Spleen (tissue), 11 donors: ENCODE results near the gene SLIRP. TPM values are rescaled to one million over a fixed set of nuclear protein-coding genes. Genes with fewer than 3 reads are reported as not detected.

Experiments
- DNase-seq: peaks from one replicate; pipeline ENCODE4 v3.0.0-alpha.2; 2020
- H3K27ac ChIP-seq, 8 donors: fragments of 200-600 bp; sonication (generic) in 7 of 8; 1 replicate in 4 of 8; 2 replicates in 4 of 8; pipeline versions ENCODE4 v1.5.0 to v1.8.0; 2016 to 2021; ENCODE audit warnings: inconsistent platforms in 4 of 8, mild to moderate bottlenecking in 4 of 8, moderate library complexity in 1 of 8
- H3K27me3 ChIP-seq, 7 donors: fragments of 200-600 bp; sonication (generic) in 6 of 7; replicated peaks in 1 of 7; 1 replicate in 4 of 7; 2 replicates in 3 of 7; pipeline versions ENCODE4 v1.5.0 to v1.8.0; 2016 to 2021; ENCODE audit warnings: inconsistent platforms in 3 of 7, mild to moderate bottlenecking in 1 of 7
- H3K36me3 ChIP-seq, 6 donors: fragments of 200-600 bp; sonication (generic) in 5 of 6; 1 replicate in 4 of 6; 2 replicates in 2 of 6; pipeline versions ENCODE4 v1.5.0 to v1.8.0; 2016 to 2021; ENCODE audit warnings: inconsistent platforms in 2 of 6
- H3K4me1 ChIP-seq, 6 donors: fragments of 200-600 bp; sonication (generic) in 5 of 6; 1 replicate in 3 of 6; 2 replicates in 3 of 6; pipeline versions ENCODE4 v1.5.0 to v1.8.0; 2016 to 2021; ENCODE audit warnings: inconsistent platforms in 3 of 6
- H3K4me3 ChIP-seq, 8 donors: fragments of 200-600 bp; sonication (generic) in 7 of 8; 1 replicate in 4 of 8; 2 replicates in 4 of 8; pipeline versions ENCODE4 v1.5.0 to v1.8.0; 2016 to 2021; ENCODE audit warnings: inconsistent platforms in 4 of 8, mild to moderate bottlenecking in 4 of 8, moderate library complexity in 2 of 8
- H3K9me3 ChIP-seq, 8 donors: fragments of 200-600 bp; sonication (generic) in 7 of 8; 1 replicate in 4 of 8; 2 replicates in 4 of 8; pipeline versions ENCODE4 v1.5.0 to v1.8.0; 2016 to 2021; ENCODE audit warnings: inconsistent platforms in 4 of 8
- POLR2A ChIP-seq, 3 donors: fragments of 450-650 bp; IDR thresholded peaks; one replicate each; pipeline ENCODE4 v1.5.1; 2017; ENCODE audit warnings: antibody characterized with exemption in 3 of 3, mild to moderate bottlenecking in 1 of 3
- POLR2AphosphoS5 ChIP-seq, 3 donors: sonication (generic); formaldehyde crosslinking; IDR thresholded peaks; one replicate each; pipeline ENCODE4 v1.5.1; 2017; ENCODE audit warnings: antibody characterized with exemption in 3 of 3
- WGBS, 5 donors: extraction: QIAGEN DNeasy Blood & Tissue Kit in 3 of 5; methylation state at CpG; one replicate each; pipeline versions ENCODE4 v1.1.5 to v1.1.7; 2013 to 2018; 5-methylcytosine and 5-hydroxymethylcytosine counted together
- intact Hi-C: fragments of 100-400 bp; cut with DNase I; formaldehyde crosslinking; loops from one replicate; pipeline ENCODE4 v1.15.0; 2023; ENCODE audit warnings: low total_unique reads
- polyA plus RNA-seq, 3 donors: library from polyadenylated mRNA; stranded (reverse); fragments of 200-250 nt; gene quantifications; one replicate each; pipeline ENCODE4 v1.2.1, GENCODE V29; 2013
- total RNA-seq, 7 donors: library from RNA; depleted of rRNA in 3 of 7; stranded (reverse); fragments of >200 nt in 3 of 7; fragmentation: NEBNext Ultra II Directional in 4 of 7; extraction: Animal tissue kit (Norgen Biotek cat#: 25700) in 4 of 7; gene quantifications; one replicate each; pipeline versions ENCODE4 v1.1.0 to v1.2.1, GENCODE V29; 2016 to 2021
- TF ChIP-seq, protein P1 (sequence below), 11 experiments: fragments of 200-600 bp in 7 of 11; fragments of 450-650 bp in 4 of 11; sonication (generic) in 4 of 11; IDR thresholded peaks in 8 of 11; conservative IDR thresholded peaks in 3 of 11; 1 replicate in 7 of 11; 2 replicates in 4 of 11; pipeline versions ENCODE4 v1.4.0 to v1.8.0; 2016 to 2021; ENCODE audit warnings: antibody characterized with exemption in 11 of 11, inconsistent platforms in 4 of 11, mild to moderate bottlenecking in 1 of 11
- donor health status: healthy with polysubstance abuse.
- donor health status: DM: no; HTN: no; CAD: no; lungs with moderate emphysema.
- donor health status: DM: no; HTN: no; CAD: no.
- donor health status: Bipolar disorder and iron deficiency.
- donor health status: healthy.
- donor health status: DM: no; HTN: no; CAD: no.
- donor health status: DM: yes; HTN: yes; CAD: no.

The SLIRP gene
- total and polyA plus RNA-seq, 10 donors: 43.1 to 265 (median 145) TPM

DNA sequence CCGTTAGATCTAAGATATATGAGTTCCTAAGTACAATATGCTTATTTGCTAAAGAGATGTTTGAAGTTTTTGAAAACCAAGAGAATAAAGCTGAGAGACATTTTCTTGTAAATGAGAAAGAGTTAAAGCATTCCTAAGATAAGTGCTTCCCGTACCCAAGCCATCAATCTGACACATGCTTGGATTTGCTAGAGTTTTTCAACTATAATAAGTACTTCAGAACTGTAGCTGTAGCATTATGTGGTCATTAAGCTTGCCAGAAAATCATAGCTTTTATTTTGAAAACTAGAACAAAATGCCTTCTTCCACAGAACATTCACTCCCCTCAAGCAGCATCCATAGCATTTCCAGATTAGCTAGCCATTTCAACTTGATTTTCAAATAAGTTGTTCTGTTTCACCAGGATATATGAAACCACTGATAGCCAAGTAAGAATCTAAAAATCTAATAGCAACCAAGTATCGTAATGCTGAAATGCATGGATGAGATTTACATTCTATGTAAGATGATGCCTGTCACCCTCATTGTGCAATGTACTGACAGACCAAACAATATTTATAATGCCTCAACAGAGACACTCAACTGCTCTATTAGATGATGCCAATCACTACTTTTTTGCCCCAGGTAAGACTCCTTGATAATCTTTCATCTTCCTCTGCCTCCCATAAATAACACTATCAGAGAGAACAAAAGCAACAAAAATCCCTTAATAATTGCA, 45.1 kb downstream of the SLIRP start:
- intact Hi-C loops: no loop called here
- Histone ChIP-seq H3K27ac (peak overlapping the region in 1 of 8 donors; percentile 10), H3K4me3 (no peak overlapping the region), H3K27me3 (no peaks in the 10 kb centered on the region), H3K9me3 (no peaks in the 10 kb centered on the region), H3K4me1 (peaks cover 12 to 59% (median 34%) of the 10 kb centered on the region in 6 donors), H3K36me3 (peaks cover 3 to 92% (median 64%) of the 10 kb centered on the region in 6 donors)
- DNase-seq: no peak
- WGBS, 5 donors: 56 to 93% (median 74%) methylated on average over 3 of the region's 3 CpGs
- TF ChIP-seq, protein P1, sequence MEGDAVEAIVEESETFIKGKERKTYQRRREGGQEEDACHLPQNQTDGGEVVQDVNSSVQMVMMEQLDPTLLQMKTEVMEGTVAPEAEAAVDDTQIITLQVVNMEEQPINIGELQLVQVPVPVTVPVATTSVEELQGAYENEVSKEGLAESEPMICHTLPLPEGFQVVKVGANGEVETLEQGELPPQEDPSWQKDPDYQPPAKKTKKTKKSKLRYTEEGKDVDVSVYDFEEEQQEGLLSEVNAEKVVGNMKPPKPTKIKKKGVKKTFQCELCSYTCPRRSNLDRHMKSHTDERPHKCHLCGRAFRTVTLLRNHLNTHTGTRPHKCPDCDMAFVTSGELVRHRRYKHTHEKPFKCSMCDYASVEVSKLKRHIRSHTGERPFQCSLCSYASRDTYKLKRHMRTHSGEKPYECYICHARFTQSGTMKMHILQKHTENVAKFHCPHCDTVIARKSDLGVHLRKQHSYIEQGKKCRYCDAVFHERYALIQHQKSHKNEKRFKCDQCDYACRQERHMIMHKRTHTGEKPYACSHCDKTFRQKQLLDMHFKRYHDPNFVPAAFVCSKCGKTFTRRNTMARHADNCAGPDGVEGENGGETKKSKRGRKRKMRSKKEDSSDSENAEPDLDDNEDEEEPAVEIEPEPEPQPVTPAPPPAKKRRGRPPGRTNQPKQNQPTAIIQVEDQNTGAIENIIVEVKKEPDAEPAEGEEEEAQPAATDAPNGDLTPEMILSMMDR (IDR thresholded peaks at IDR 0.05 in 8 of 11, conservative IDR thresholded peaks at IDR 0.05 in 3 of 11): no peak
- TF ChIP-seq POLR2A (IDR thresholded peaks at IDR 0.05) (no peak), POLR2AphosphoS5 (IDR thresholded peaks at IDR 0.05) (no peak)

DNA sequence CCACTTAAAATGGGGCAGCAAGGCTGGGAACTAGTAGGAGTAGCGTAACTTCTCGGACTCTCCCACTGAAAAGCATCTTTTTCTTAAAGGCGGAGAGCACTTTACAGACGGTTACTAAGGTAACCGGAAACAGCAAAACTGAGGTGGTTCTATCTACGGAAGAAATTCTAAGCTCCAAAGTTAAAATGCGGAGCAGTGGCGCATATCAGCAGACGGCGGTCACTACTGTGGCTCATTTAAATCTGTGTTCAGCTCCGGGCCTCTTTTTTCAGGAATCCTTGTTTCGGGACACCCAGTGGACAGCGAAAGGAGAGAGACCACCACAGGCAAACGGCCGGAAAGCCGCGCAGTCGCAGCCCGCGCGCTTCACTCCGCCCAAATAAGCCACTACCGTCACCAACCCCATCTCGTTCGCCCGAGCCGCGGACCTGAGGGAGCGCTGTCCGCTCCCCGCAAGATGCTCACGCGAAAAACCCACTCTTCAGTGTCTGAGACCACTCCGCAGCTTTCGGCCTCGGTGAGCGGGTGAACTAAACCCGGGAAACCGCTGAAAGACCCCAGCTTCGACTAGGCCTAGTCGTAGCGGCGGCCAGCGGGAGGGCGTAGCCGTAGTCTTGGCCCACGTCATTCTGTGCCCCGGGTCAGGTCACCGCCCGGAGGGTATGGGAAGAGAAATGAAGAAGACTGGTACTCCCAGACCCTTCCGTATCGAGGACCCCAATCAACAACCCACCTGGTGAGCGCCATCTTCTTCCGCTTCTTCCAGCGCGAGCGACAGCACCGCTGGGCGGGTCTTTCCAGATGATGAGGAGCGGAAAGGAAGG, 52.7 kb downstream of the SLIRP start, which contains the start of gene SNW1:
Gene SNW1 (minus strand): TSS at position 776 of the 824 bp plus-strand sequence. CDS start 29 bp downstream, at position 747.
- Histone ChIP-seq H3K4me3 (peak within 1 kb of the TSS; percentile 79 to 99 (median 92)), H3K27ac (peak within 1 kb of the TSS; percentile 93 to 97 (median 96)), H3K36me3 (peaks cover 0 to 18% (median 6%) of the 10 kb centered on the region in 6 donors), H3K4me1 (peaks cover 30 to 59% (median 47%) of the 10 kb centered on the region in 6 donors), H3K9me3 (no peaks in the 10 kb centered on the region), H3K27me3 (no peaks in the 10 kb centered on the region)
- intact Hi-C loops: no loop called here
- peak; percentile 97 for DNase-seq
- TF ChIP-seq, protein P1 (IDR thresholded peaks at IDR 0.05 in 8 of 11, conservative IDR thresholded peaks at IDR 0.05 in 3 of 11): peak in 4 of 11 experiments; percentile 1 to 17 (median 6)
- TF ChIP-seq POLR2AphosphoS5 (IDR thresholded peaks at IDR 0.05) (peak; percentile 93 to 98 (median 95)), POLR2A (IDR thresholded peaks at IDR 0.05) (peak in 1 of 3 donors; percentile 5)
- 0 to 1% (median 0%) methylated on average over 47 to 60 of the region's 60 CpGs for WGBS, 5 donors

DNA sequence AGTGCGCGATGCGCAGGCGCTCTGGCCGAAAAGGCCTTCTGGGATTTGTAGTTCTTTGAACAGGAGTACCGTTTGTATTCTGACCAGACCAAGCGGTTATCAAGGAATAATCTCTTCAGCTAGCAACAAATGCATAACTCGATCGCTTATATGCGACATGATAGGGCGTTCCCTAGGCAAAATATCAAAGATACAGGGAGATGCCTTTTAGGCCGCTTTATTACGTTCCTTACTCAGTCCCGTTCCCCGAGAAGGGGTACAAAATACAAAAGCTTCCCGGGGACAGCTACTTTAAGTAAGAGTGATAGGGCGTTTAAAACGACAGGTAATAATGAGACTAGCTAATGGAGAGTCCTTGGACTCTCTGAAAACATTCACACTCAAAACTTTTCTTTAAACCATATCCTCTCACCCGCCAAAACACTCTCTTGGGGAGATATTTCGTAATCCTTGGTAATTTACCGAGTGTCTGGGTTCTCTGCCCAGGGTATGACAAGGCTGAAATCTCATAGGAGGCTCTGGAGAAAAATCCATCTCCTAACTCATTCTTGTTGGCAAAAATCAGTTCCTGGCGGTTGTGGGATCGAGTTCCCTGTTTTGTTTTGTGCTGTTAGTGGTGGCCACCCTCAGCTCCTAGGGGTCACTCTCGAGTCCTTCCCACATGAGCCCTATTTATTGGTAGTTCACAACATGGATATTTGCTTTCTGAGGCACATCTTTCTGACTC, 53.5 kb downstream of the SLIRP start:
- WGBS, 5 donors: 1 to 3% (median 2%) methylated on average over 24 of the region's 24 CpGs
- H3K9me3 ChIP-seq: no peaks in the 10 kb centered on the region
- intact Hi-C loops: no loop called here
- H3K27me3 ChIP-seq: no peaks in the 10 kb centered on the region
- peaks cover 0 to 10% (median 3%) of the 10 kb centered on the region in 6 donors for H3K36me3 ChIP-seq
- H3K27ac ChIP-seq: peak overlapping the region; percentile 93 to 97 (median 96)
- H3K4me3 ChIP-seq: peak overlapping the region; percentile 79 to 99 (median 92)
- no peak for DNase-seq
- TF ChIP-seq, protein P1 (IDR thresholded peaks at IDR 0.05 in 8 of 11, conservative IDR thresholded peaks at IDR 0.05 in 3 of 11): no peak
- TF ChIP-seq POLR2A (IDR thresholded peaks at IDR 0.05): peak in 1 of 3 donors; percentile 6
- H3K4me1 ChIP-seq: peaks cover 30 to 51% (median 47%) of the 10 kb centered on the region in 6 donors
